HK-2 (cell line): ENCODE data around the gene UCKL1.
"Not testable (repeated sequence)": the region's sequence is repeated elsewhere in the genome, so short reads cannot be mapped to it uniquely, and the experiment has no call there.

ENCODE experiments used
- DNase-seq: peaks from one replicate; pipeline ENCODE4 v3.0.0-alpha.2; 2018; ENCODE audit not compliant: unreplicated experiment

The UCKL1 gene

GRCh38 chr20:63942969-63943807 is 13.0 kb downstream of the UCKL1 start:
- DNase-seq = no peak

GRCh38 chr20:63942250-63942951 is 13.8 kb downstream of the UCKL1 start:
- no peak for DNase-seq

GRCh38 chr20:63941282-63942081 is 14.7 kb downstream of the UCKL1 start:
- no peak for DNase-seq

- DNase-seq = no peak
These were observed 15.5 kb downstream of the UCKL1 start for GRCh38 chr20:63940472-63941266.

- no peak for DNase-seq
These were observed 16.1 kb downstream of the UCKL1 start for GRCh38 chr20:63940071-63940471.

- no peak for DNase-seq
These were observed 16.9 kb downstream of the UCKL1 start for GRCh38 chr20:63939061-63939935.

GRCh38 chr20:63937596-63937995 is 18.6 kb downstream of the UCKL1 start:
- no peak for DNase-seq

GRCh38 chr20:63935447-63935846 is 20.8 kb downstream of the UCKL1 start:
- DNase-seq = no peak

GRCh38 chr20:63934271-63935068 is 21.7 kb downstream of the UCKL1 start:
- no peak for DNase-seq

- DNase-seq = no peak
These were observed 22.6 kb downstream of the UCKL1 start for GRCh38 chr20:63933646-63934045.

- DNase-seq = no peak
These were observed 23.5 kb downstream of the UCKL1 start for GRCh38 chr20:63932606-63933160.

GRCh38 chr20:63931735-63932134 is 24.5 kb downstream of the UCKL1 start:
- DNase-seq = no peak

GRCh38 chr20:63930971-63931553 is 25.2 kb downstream of the UCKL1 start:
- DNase-seq = no peak

GRCh38 chr20:63929473-63929883 is 26.7 kb downstream of the UCKL1 start:
- DNase-seq = not testable (repeated sequence)

GRCh38 chr20:63929071-63929470 is 27.1 kb downstream of the UCKL1 start:
- no peak for DNase-seq

GRCh38 chr20:63926298-63926697 is 29.9 kb downstream of the UCKL1 start:
- no peak for DNase-seq

GRCh38 chr20:63924241-63924640 is 32.0 kb downstream of the UCKL1 start:
- no peak for DNase-seq

- no peak for DNase-seq
These were observed 32.6 kb downstream of the UCKL1 start for GRCh38 chr20:63923651-63924050.

- DNase-seq = no peak
These were observed 36.0 kb downstream of the UCKL1 start for GRCh38 chr20:63920226-63920625.
